GM21723 (cell line): ENCODE measurements around the gene IKZF2.

Experiments
- ATAC-seq: cut with Tn5 transposase; IDR thresholded peaks from one replicate; pipeline ENCODE4 v1.9.1; 2021; ENCODE audit warnings: mild to moderate bottlenecking, moderate library complexity; ENCODE audit not compliant: unreplicated experiment

IKZF2 gene

GRCh38 chr2:212962691-212963090 lies 188.7 kb downstream of the IKZF2 start:
- no peak for ATAC-seq

- no peak for ATAC-seq
Measured at GRCh38 chr2:212961255-212961654, 190.2 kb downstream of the IKZF2 start.

GRCh38 chr2:212960336-212960735 lies 191.1 kb downstream of the IKZF2 start:
- ATAC-seq = no peak

GRCh38 chr2:212959471-212960117 lies 191.8 kb downstream of the IKZF2 start:
- no peak for ATAC-seq

GRCh38 chr2:212958757-212959295 lies 192.6 kb downstream of the IKZF2 start:
- ATAC-seq = no peak

- no peak for ATAC-seq
Measured at GRCh38 chr2:212958133-212958532, 193.3 kb downstream of the IKZF2 start.

- ATAC-seq = no peak
Measured at GRCh38 chr2:212957624-212958023, 193.8 kb downstream of the IKZF2 start.

GRCh38 chr2:212956665-212957607 lies 194.5 kb downstream of the IKZF2 start:
- no peak for ATAC-seq

GRCh38 chr2:212953170-212953920 lies 198.1 kb downstream of the IKZF2 start:
- peak; percentile 89 for ATAC-seq

GRCh38 chr2:212949786-212950185 lies 201.6 kb downstream of the IKZF2 start:
- no peak for ATAC-seq
